Lower leg skin (tissue), 4 donors: ENCODE measurements around the gene USP11. TPM values are rescaled to one million over a fixed set of nuclear protein-coding genes. Genes with fewer than 3 reads are reported as not detected.
"Not testable (repeated sequence)": the region's sequence is repeated elsewhere in the genome, so short reads cannot be mapped to it uniquely, and the experiment has no call there.

Experiments
- DNase-seq, 2 donors: peaks; one replicate each; pipeline ENCODE4 v3.0.0-alpha.2; 2019; ENCODE audit warnings: low spot score in 2 of 2
- H3K4me3 ChIP-seq: fragments of 200-600 bp; sonication (generic); 2 replicates; pipeline ENCODE4 v1.5.1; 2017; ENCODE audit warnings: mild to moderate bottlenecking, low read depth; ENCODE audit not compliant: poor library complexity, severe bottlenecking
- CTCF ChIP-seq, 3 donors: fragments of 450-650 bp; IDR thresholded peaks; one replicate each; pipeline ENCODE4 v1.5.1; 2016; ENCODE audit warnings: antibody characterized with exemption in 3 of 3, mild to moderate bottlenecking in 3 of 3, moderate library complexity in 2 of 3
- POLR2A ChIP-seq, 2 donors: fragments of 450-650 bp; IDR thresholded peaks; one replicate each; pipeline ENCODE4 v1.6.1; 2016 to 2017; ENCODE audit warnings: antibody characterized with exemption in 2 of 2, mild to moderate bottlenecking in 1 of 2, moderate library complexity in 1 of 2
- WGBS, 2 donors: methylation state at CpG; one replicate each; pipeline ENCODE4 v1.1.5; 2018; 5-methylcytosine and 5-hydroxymethylcytosine counted together
- intact Hi-C: fragments of 100-400 bp; cut with DNase I; formaldehyde crosslinking; loops from one replicate; pipeline ENCODE4 v1.15.0; 2023; ENCODE audit warnings: low total_unique reads
- total RNA-seq, 4 donors: library from RNA; depleted of rRNA; stranded (reverse); fragments of >200 nt; gene quantifications; one replicate each; pipeline ENCODE4 v1.1.0, GENCODE V29; 2016

The USP11 gene
- total RNA-seq, 4 donors from 2014 or later: 12.8 to 24.9 (median 18.7) TPM

GRCh38 chrX:47283015-47283771, 50.4 kb downstream of the USP11 start:
- intact Hi-C loops: no loop called here
- DNase-seq: no peak
- TF ChIP-seq CTCF (IDR thresholded peaks at IDR 0.05): no peak
- no peak for TF ChIP-seq POLR2A (IDR thresholded peaks at IDR 0.05)
- 69 to 70% methylated on average over 13 to 18 of the region's 18 CpGs for WGBS, 2 donors
- no peak overlapping the region for H3K4me3 ChIP-seq

GRCh38 chrX:47284616-47285015, 51.8 kb downstream of the USP11 start:
- intact Hi-C loops: not testable (repeated sequence)
- 82 to 93% methylated on average over 10 of the region's 10 CpGs for WGBS, 2 donors

GRCh38 chrX:47285836-47286320, 53.1 kb downstream of the USP11 start:
- WGBS, 2 donors: 47 to 57% methylated on average over 6 of the region's 6 CpGs
- intact Hi-C loops: no loop called here
- no peak for DNase-seq
- TF ChIP-seq POLR2A (IDR thresholded peaks at IDR 0.05) (no peak), CTCF (IDR thresholded peaks at IDR 0.05) (no peak)
- H3K4me3 ChIP-seq: no peak overlapping the region

More at GRCh38 chrX:47284616-47285015, 51.8 kb downstream of the USP11 start:
- not testable (repeated sequence) for DNase-seq, H3K4me3 ChIP-seq

- no peak for DNase-seq
- intact Hi-C loops: no loop called here
- WGBS, 2 donors: 65 to 92% methylated on average over 5 of the region's 5 CpGs
- no peak overlapping the region for H3K4me3 ChIP-seq
- TF ChIP-seq POLR2A (IDR thresholded peaks at IDR 0.05): no peak
These were observed 60.3 kb downstream of the USP11 start for GRCh38 chrX:47293106-47293505.

- no peak for TF ChIP-seq CTCF (IDR thresholded peaks at IDR 0.05)
- no peak for DNase-seq
- WGBS, 2 donors: 58 to 64% methylated on average over 5 of the region's 5 CpGs
- no peak overlapping the region for H3K4me3 ChIP-seq
- intact Hi-C loops: no loop called here
These were observed 64.1 kb downstream of the USP11 start for GRCh38 chrX:47296766-47297365.

GRCh38 chrX:47297874-47298273, 65.1 kb downstream of the USP11 start:
- no peak overlapping the region for H3K4me3 ChIP-seq
- intact Hi-C loops: no loop called here
- no peak for DNase-seq
- WGBS, 2 donors: 55 to 60% methylated on average over 4 to 5 of the region's 5 CpGs
- TF ChIP-seq POLR2A (IDR thresholded peaks at IDR 0.05) (no peak), CTCF (IDR thresholded peaks at IDR 0.05) (no peak)

Other genes starting within 250 kb of the USP11 start
- 1 to 10 TPM in 1 of 4 donors, under 1 TPM in 2, not detected in 1; 0.53 to 1.4 (median 0.71) TPM for gene RGN, start 154.6 kb upstream of the USP11 start, total RNA-seq
- gene NDUFB11, start 88.3 kb upstream of the USP11 start, total RNA-seq: 10 to 100 TPM; 52.8 to 75.6 (median 65.9) TPM
- gene RBM10, start 87.8 kb upstream of the USP11 start, total RNA-seq: 10 to 100 TPM; 22.2 to 35.4 (median 31.2) TPM
- 100 to 1,000 TPM; 112 to 159 (median 121) TPM for gene UBA1, start 39.2 kb upstream of the USP11 start, total RNA-seq
- gene CDK16, start 14.3 kb upstream of the USP11 start, total RNA-seq: 10 to 100 TPM; 57.7 to 98.0 (median 73.5) TPM
- under 1 TPM in 2 of 4 donors, not detected in 2; 0.19 TPM for gene ZNF157, start 137.6 kb downstream of the USP11 start, total RNA-seq